IMR-90 (cell line): ENCODE results near the gene CPNE9. TPM values are rescaled to one million over a fixed set of nuclear protein-coding genes. Genes with fewer than 3 reads are reported as not detected.

Source experiments
- ATAC-seq: fragments of 200-7000 bp; cut with Tn5 transposase; 2 replicates; pipeline ENCODE4 v1.9.1; 2020; ENCODE audit warnings: low read depth, mild to moderate bottlenecking, moderate library complexity
- BruUV-seq: library from RNA; stranded (reverse); fragments of 400-500 nt; replicated peaks from 2 replicates; lab custom pipeline; 2021; lab: Mats Ljungman, UMichigan
- CTCF ChIA-PET: fragments of 300-600 bp; formaldehyde crosslinking; extraction: SDS; loops from one replicate; lab custom pipeline; 2021; ENCODE audit warnings: antibody characterized with exemption; lab: Yijun Ruan, JAX
- POLR2A ChIA-PET: fragments of 300-600 bp; sonication (Branson Sonifier 250); formaldehyde crosslinking; loops from one replicate; lab custom pipeline; 2022; ENCODE audit warnings: antibody characterized with exemption; ENCODE audit not compliant: unreplicated experiment; lab: Charles Lee
- DNase-seq: peaks from one replicate; pipeline ENCODE4 v3.0.0; 2013
- H2AFZ ChIP-seq: replicated peaks from 2 replicates; pipeline ENCODE3; 2013; ENCODE audit warnings: low read length, mild to moderate bottlenecking; ENCODE audit not compliant: poor library complexity
- H2AK5ac ChIP-seq: 2 replicates; pipeline ENCODE4 v1.6.1; 2013; ENCODE audit warnings: low read depth, low read length, inconsistent platforms
- H2AK9ac ChIP-seq: replicated peaks from 2 replicates; pipeline ENCODE3; 2013; ENCODE audit warnings: mild to moderate bottlenecking, low read depth, low read length, moderate library complexity; ENCODE audit not compliant: poor library complexity
- H2BK120ac ChIP-seq: 2 replicates; pipeline ENCODE4 v1.6.1; 2013; ENCODE audit warnings: low read depth, low read length, inconsistent platforms
- H2BK15ac ChIP-seq: 3 replicates; pipeline ENCODE4 v1.6.1; 2013; ENCODE audit warnings: low read depth, low read length, inconsistent platforms
- H2BK20ac ChIP-seq: 2 replicates; pipeline ENCODE4 v1.6.1; 2013; ENCODE audit warnings: low read depth, mild to moderate bottlenecking, inconsistent platforms, low read length, moderate library complexity
- H2BK5ac ChIP-seq: 2 replicates; pipeline ENCODE4 v1.6.1; 2013; ENCODE audit warnings: mild to moderate bottlenecking, low read depth, low read length, inconsistent platforms; ENCODE audit not compliant: poor library complexity, severe bottlenecking
- H3K14ac ChIP-seq: replicated peaks from 2 replicates; pipeline ENCODE4 v1.6.1; 2013; ENCODE audit warnings: low read depth, low read length, inconsistent platforms
- H3K18ac ChIP-seq: 2 replicates; pipeline ENCODE4 v1.6.1; 2013; ENCODE audit warnings: low read depth, low read length, control low read depth
- H3K23ac ChIP-seq: 2 replicates; pipeline ENCODE4 v1.6.1; 2013; ENCODE audit warnings: low read depth, low read length, inconsistent platforms
- H3K27ac ChIP-seq: 2 replicates; pipeline ENCODE4 v1.5.1; 2013; ENCODE audit warnings: mild to moderate bottlenecking, control low read depth, low read length; ENCODE audit not compliant: insufficient read depth
- H3K27me3 ChIP-seq: 2 replicates; pipeline ENCODE4 v1.6.1; 2013; ENCODE audit warnings: low read length; ENCODE audit not compliant: control insufficient read depth, insufficient read depth
- H3K36me3 ChIP-seq: 2 replicates; pipeline ENCODE4 v1.6.1; 2013; ENCODE audit warnings: low read length, mixed read lengths; ENCODE audit not compliant: control insufficient read depth, insufficient read depth
- H3K4ac ChIP-seq: 2 replicates; pipeline ENCODE4 v1.6.1; 2013; ENCODE audit warnings: low read depth, low read length, inconsistent platforms
- H3K4me1 ChIP-seq: 2 replicates; pipeline ENCODE4 v1.6.1; 2013; ENCODE audit warnings: low read length, mixed read lengths; ENCODE audit not compliant: control insufficient read depth, insufficient read depth
- H3K4me2 ChIP-seq: 2 replicates; pipeline ENCODE4 v1.6.1; 2013; ENCODE audit warnings: low read depth, mild to moderate bottlenecking, control low read depth, low read length, moderate library complexity
- H3K4me3 ChIP-seq: 2 replicates; pipeline ENCODE4 v1.5.1; 2013; ENCODE audit warnings: low read depth, mild to moderate bottlenecking, control low read depth, low read length, moderate library complexity; ENCODE audit not compliant: insufficient read depth
- H3K56ac ChIP-seq: 2 replicates; pipeline ENCODE4 v1.6.1; 2013; ENCODE audit warnings: low read length, inconsistent platforms; ENCODE audit not compliant: insufficient read depth; ENCODE audit errors: extremely low read depth
- H3K79me1 ChIP-seq, 2 experiments: 2 replicates each; pipeline ENCODE4 v1.6.1; 2013; ENCODE audit warnings: low read length in 2 of 2, inconsistent platforms in 1 of 2, low read depth in 1 of 2
- H3K9ac ChIP-seq: 2 replicates; pipeline ENCODE4 v1.6.1; 2013; ENCODE audit warnings: low read depth, low read length, control low read depth
- H3K9me1 ChIP-seq: 2 replicates; pipeline ENCODE4 v1.6.1; 2013; ENCODE audit warnings: low read length, inconsistent platforms; ENCODE audit not compliant: insufficient read depth
- H3K9me3 ChIP-seq: 2 replicates; pipeline ENCODE4 v1.6.1; 2013; ENCODE audit warnings: low read length; ENCODE audit not compliant: control insufficient read depth, insufficient read depth
- H4K20me1 ChIP-seq: 2 replicates; pipeline ENCODE4 v1.6.1; 2013; ENCODE audit warnings: low read length, inconsistent platforms; ENCODE audit not compliant: insufficient read depth
- H4K5ac ChIP-seq: 2 replicates; pipeline ENCODE4 v1.6.1; 2013; ENCODE audit warnings: mild to moderate bottlenecking, low read depth, low read length, control low read depth
- H4K8ac ChIP-seq, 2 experiments: 2 replicates each; pipeline ENCODE4 v1.6.1; 2013; ENCODE audit warnings: low read depth in 2 of 2, low read length in 2 of 2, control low read depth in 1 of 2, inconsistent platforms in 1 of 2
- H4K91ac ChIP-seq: 2 replicates; pipeline ENCODE4 v1.6.1; 2013; ENCODE audit warnings: low read depth, low read length, inconsistent platforms; ENCODE audit not compliant: insufficient read depth
- CEBPB ChIP-seq: IDR thresholded peaks from 2 replicates; pipeline ENCODE4 v1.6.1; 2012; ENCODE audit warnings: low read depth, low read length, improper control_type of control experiment
- MXI1 ChIP-seq: IDR thresholded peaks from 2 replicates; pipeline ENCODE4 v1.6.1; 2012; ENCODE audit warnings: low read depth, mild to moderate bottlenecking, low read length, moderate library complexity, borderline replicate concordance
- RCOR1 ChIP-seq: IDR thresholded peaks from 2 replicates; pipeline ENCODE4 v1.6.1; 2012; ENCODE audit warnings: mild to moderate bottlenecking, low read length, improper control_type of control experiment; ENCODE audit not compliant: insufficient replicate concordance
- WGBS, 2 experiments: methylation state at CpG; one replicate each; pipeline versions ENCODE4 v1.1.5 to v1.1.7; 2013; ENCODE audit warnings: missing lambda C conversion rate in 2 of 2; ENCODE audit not compliant: insufficient read length in 1 of 2; ENCODE audit errors: extremely low coverage in 2 of 2; 5-methylcytosine and 5-hydroxymethylcytosine counted together
- dilution Hi-C: fragments of 300-500 bp; cut with HindIII; formaldehyde crosslinking; loops from one replicate; pipeline ENCODE4 v1.14.3; 2018; ENCODE audit warnings: low sequenced_read_pairs; ENCODE audit not compliant: unreplicated experiment
- in situ Hi-C: fragments of 300-500 bp; cut with MboI; formaldehyde crosslinking; loops from 3 replicates; pipeline ENCODE4 v1.14.3; 2019; ENCODE audit warnings: low sequenced_read_pairs, inconsistent platforms, mixed read lengths
- intact Hi-C: fragments of 100-400 bp; cut with micrococcal nuclease; formaldehyde crosslinking; loops from 2 replicates; pipeline ENCODE4 v1.10.0; 2022
- polyA plus RNA-seq, 3 experiments: library from polyadenylated mRNA; depleted of rRNA; stranded (reverse); fragments of >200 nt; gene quantifications; 2 replicates each; pipeline ENCODE4 v1.2.3, GENCODE V29; 2012; ENCODE audit warnings: low replicate concordance in 1 of 3
- total RNA-seq: library from RNA; depleted of rRNA; stranded (reverse); fragments of >200 nt; gene quantifications from 2 replicates; pipeline ENCODE4 v1.2.3, GENCODE V29; 2012

Gene CPNE9
- total and polyA plus RNA-seq, 2 of the 4 experiments (the other 2 are of a cell fraction): not detected

- TF ChIP-seq MXI1: peak; percentile 36; the same call in 1 of the 2 replicates
Observed at GRCh38 chr3:9715764-9716437, 12.3 kb downstream of the CPNE9 start (continued).

- Histone ChIP-seq H2BK120ac (no peak overlapping the region), H3K14ac (no peak overlapping the region), H3K23ac (no peak overlapping the region), H2BK15ac (no peak overlapping the region), H4K91ac (no peak overlapping the region), H3K27ac (no peak overlapping the region), H3K4ac (no peak overlapping the region), H3K56ac (no peak overlapping the region), H2AK5ac (no peak overlapping the region), H3K9me1 (no peaks in the 10 kb centered on the region), H2BK5ac (no peak overlapping the region), H3K18ac (no peak overlapping the region), H4K8ac (no peak overlapping the region), H3K4me2 (no peak overlapping the region), H3K9ac (no peak overlapping the region), H2AK9ac (no peak overlapping the region), H4K20me1 (no peaks in the 10 kb centered on the region), H2AFZ (no peak overlapping the region), H2BK20ac (no peak overlapping the region), H3K4me1 (peaks cover 2% of the 10 kb centered on the region; the same call in 1 of the 2 replicates), H3K9me3 (no peaks in the 10 kb centered on the region), H3K27me3 (peaks cover 15% of the 10 kb centered on the region), H3K36me3 (no peaks in the 10 kb centered on the region), H3K79me1 (no peaks in the 10 kb centered on the region), H4K5ac (no peak overlapping the region), H3K4me3 (no peak overlapping the region)
- dilution Hi-C loops (no loop called here), intact Hi-C loops (loop anchor here (5.0 to 10.0 kb wide), 3 partner anchors 200 to 508 kb away; partner anchors contain the start of genes CRELD1 and IL17RC), in situ Hi-C loops (no loop called here)
- ATAC-seq (no peak), DNase-seq (no peak)
- TF ChIP-seq CEBPB: 0 out of 2 replicates have a peak, but pooled peaks have one; percentile 2
- no peak for TF ChIP-seq RCOR1
- 67% methylated on average over 1 of the region's 5 CpGs; no CpG with 5 or more reads in 1 of the 2 experiments for WGBS, 2 experiments
- no TSS peak for BruUV-seq
- CTCF ChIA-PET: no interaction called here
- POLR2A ChIA-PET: no interaction called here
Observed at GRCh38 chr3:9716801-9717555, 13.3 kb downstream of the CPNE9 start.
